Activated CD4-positive, alpha-beta T cell treated with anti-CD3 and anti-CD28 coated beads, Interleukin-2, amount 50 U/mL, for 16 hours (primary cell): ENCODE measurements around the gene SPEG.

Source experiments
- DNase-seq: peaks from one replicate; pipeline ENCODE4 v3.0.0-alpha.2; 2020

SPEG gene

DNA sequence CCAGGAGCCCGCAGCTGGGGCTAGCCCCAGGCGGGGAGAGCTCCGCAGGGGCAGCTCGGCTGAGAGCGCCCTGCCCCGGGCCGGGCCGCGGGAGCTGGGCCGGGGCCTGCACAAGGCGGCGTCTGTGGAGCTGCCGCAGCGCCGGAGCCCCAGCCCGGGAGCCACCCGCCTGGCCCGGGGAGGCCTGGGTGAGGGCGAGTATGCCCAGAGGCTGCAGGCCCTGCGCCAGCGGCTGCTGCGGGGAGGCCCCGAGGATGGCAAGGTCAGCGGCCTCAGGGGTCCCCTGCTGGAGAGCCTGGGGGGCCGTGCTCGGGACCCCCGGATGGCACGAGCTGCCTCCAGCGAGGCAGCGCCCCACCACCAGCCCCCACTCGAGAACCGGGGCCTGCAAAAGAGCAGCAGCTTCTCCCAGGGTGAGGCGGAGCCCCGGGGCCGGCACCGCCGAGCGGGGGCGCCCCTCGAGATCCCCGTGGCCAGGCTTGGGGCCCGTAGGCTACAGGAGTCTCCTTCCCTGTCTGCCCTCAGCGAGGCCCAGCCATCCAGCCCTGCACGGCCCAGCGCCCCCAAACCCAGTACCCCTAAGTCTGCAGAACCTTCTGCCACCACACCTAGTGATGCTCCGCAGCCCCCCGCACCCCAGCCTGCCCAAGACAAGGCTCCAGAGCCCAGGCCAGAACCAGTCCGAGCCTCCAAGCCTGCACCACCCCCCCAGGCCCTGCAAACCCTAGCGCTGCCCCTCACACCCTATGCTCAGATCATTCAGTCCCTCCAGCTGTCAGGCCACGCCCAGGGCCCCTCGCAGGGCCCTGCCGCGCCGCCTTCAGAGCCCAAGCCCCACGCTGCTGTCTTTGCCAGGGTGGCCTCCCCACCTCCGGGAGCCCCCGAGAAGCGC is 49.1 kb downstream of the SPEG start:
- DNase-seq = no peak

- no peak for DNase-seq
These were observed 49.9 kb downstream of the SPEG start for GRCh38 chr2:219484343-219485200.

DNA sequence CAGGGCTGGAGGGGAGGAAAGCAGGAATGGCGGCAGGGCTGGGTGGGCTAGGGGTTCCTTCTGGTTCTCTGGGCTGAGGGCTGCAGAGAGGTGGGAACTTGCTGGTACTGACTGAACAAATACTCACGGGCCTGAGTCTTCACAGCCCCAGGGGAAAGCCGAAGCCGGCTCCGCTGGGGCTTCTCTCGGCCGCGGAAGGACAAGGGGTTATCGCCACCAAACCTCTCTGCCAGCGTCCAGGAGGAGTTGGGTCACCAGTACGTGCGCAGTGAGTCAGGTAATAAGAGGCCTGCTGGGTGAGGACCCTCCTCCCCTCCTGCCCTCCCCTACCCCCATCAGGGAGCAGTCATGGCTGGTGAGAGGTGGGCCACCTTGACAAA is 50.5 kb downstream of the SPEG start:
- no peak for DNase-seq

GRCh38 chr2:219486380-219486959 is 51.8 kb downstream of the SPEG start:
- DNase-seq = no peak

- DNase-seq = no peak
These were observed 53.7 kb downstream of the SPEG start for GRCh38 chr2:219488149-219488843.

GRCh38 chr2:219488844-219489194 is 54.2 kb downstream of the SPEG start:
- no peak for DNase-seq

DNA sequence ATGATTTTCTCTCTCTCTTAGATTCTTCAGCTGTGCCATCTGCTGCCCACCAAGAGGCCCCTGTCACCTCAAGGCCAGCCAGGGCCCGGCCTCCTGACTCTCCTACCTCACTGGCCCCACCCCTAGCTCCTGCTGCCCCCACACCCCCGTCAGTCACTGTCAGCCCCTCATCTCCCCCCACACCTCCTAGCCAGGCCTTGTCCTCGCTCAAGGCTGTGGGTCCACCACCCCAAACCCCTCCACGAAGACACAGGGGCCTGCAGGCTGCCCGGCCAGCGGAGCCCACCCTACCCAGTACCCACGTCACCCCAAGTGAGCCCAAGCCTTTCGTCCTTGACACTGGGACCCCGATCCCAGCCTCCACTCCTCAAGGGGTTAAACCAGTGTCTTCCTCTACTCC is 54.7 kb downstream of the SPEG start:
- no peak for DNase-seq

- DNase-seq = no peak
These were observed 55.5 kb downstream of the SPEG start for GRCh38 chr2:219490186-219490585.

DNA sequence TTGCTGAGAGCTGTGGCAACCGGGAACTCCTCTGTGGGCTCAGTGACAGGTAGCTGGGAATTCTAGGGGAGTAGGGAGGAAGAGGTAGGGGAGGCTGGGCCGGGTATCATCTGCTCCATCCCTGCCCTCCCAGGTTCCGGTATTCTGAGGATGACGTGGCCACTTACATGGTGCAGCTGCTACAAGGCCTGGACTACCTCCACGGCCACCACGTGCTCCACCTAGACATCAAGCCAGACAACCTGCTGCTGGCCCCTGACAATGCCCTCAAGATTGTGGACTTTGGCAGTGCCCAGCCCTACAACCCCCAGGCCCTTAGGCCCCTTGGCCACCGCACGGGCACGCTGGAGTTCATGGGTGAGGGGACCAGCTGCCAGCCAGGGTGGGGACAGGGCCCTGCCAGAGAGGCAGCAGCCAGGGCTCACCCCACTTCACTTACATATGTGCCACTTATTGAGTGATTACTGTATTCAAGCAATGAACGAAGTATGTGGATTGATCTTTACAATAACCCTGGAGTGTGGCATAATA is 56.0 kb downstream of the SPEG start:
- DNase-seq = no peak

GRCh38 chr2:219491278-219491963 is 56.8 kb downstream of the SPEG start:
- no peak for DNase-seq

- no peak for DNase-seq
These were observed 57.9 kb downstream of the SPEG start for GRCh38 chr2:219492575-219492974.

DNA sequence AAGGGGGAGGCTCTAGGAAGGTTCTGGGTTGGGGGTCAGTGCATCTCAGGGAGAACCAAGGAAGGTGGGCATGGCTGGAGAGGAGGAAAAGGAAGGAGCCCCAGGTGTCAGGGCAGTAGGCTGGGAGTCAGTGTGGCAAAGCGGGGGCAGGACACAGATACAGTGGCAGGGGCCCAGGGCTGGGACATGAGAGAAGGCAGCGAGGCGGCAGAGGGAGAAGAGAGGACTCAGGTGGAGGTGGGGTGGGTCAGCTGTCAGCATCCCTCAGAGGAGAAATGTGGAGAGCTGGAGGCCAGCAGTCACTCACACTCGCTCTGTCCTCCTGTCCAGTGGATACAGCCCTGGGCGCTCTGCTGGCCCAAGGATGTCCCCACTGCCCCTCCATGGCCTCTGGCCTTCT is 58.4 kb downstream of the SPEG start:
- DNase-seq = no peak

DNA sequence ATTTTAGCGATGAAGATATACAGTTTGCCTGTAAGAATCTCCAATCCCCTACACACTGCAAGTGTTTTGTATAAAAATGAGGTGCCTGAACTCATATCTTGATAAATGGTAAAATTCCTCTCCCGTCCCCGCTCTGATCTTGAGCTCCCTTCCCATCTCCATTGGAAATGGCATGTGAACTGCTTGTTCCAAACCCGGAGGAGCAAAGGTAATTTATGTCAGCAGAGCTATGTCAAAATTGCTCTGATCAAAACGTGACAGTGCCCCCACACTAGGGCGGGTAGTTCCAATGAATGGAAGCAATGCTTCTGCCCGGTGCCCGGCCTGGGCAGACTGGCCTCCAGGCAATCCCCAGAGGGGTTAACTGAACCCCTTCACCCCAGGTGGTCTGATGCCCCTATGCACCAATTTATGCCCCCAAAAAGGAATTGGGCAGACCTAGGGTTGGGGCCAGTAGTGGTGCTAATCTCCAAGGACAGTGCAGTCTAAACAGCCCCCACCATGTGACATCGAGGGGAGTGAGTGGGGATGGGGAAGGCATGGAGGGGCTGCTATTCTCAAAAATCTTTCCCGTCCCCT is 60.4 kb downstream of the SPEG start:
- no peak for DNase-seq

DNA sequence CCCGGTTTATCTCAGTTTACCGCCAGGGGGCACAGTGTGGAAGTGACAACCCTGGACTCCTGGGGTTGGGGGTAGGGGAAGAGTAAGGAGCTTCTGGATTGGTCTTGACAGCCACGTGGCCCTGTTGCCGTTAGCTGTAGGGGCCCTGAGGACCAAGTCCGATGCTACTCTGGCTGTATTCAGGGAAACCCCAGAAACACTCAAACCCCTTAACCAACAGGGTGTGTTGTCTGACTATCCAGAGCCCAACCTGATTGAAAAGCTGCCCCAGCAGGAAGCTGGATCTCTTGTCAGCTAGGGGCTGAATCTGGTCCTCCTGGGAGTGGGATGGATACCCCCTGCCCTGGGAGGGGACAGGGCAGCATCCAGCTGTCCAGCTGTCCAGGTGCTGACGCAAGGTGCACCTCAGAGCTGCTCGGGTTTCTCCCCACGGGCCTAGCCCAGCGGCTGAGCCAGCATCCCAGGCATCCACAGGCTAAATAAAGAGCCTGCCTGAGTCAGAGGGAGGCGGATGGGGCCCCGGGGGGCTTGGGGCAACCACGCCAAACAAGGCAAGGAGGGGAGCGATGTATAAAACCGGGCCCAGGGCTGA is 61.0 kb downstream of the SPEG start:
- DNase-seq = peak; percentile 70

GRCh38 chr2:219496247-219496824 is 61.7 kb downstream of the SPEG start:
- no peak for DNase-seq

- no peak for DNase-seq
These were observed 62.3 kb downstream of the SPEG start for GRCh38 chr2:219496825-219497494.

DNA sequence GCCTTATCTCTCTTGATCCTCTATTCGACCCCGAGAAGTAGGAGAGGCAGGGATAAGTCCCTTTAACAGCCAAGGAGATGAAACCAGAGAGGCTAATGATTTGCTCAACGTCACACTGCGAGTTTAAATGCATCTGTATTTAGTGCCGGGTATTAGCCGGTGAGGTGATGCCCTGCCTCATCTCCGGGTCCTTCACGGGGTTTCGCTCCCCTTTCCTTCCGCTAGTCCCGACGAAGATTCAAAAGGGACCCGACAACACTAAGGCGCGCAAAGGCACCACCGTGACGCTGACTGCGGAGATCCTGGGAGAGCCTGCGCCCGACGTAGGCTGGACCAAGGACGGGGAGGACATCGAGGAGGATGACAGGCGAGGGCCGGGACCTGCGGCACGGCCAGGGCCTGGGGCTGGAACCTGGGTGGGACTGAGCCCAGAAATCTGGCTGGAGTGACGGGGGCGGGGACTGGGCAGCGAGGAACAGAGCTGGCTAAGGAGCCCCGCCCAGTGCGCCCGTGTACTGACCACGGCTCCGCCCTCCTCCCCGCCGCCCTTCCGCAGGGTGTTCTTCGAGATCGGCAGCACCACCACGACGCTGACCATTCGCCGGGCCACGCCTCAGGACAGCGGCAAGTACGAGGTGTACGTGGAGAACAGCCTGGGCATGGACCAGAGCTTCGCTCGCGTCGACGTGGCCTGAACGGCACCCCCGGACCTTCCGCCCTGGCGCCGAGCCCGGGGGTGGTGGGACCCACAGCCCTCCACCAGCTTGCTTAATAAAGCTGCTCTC is 63.0 kb downstream of the SPEG start:
- peak; percentile 16 for DNase-seq

DNA sequence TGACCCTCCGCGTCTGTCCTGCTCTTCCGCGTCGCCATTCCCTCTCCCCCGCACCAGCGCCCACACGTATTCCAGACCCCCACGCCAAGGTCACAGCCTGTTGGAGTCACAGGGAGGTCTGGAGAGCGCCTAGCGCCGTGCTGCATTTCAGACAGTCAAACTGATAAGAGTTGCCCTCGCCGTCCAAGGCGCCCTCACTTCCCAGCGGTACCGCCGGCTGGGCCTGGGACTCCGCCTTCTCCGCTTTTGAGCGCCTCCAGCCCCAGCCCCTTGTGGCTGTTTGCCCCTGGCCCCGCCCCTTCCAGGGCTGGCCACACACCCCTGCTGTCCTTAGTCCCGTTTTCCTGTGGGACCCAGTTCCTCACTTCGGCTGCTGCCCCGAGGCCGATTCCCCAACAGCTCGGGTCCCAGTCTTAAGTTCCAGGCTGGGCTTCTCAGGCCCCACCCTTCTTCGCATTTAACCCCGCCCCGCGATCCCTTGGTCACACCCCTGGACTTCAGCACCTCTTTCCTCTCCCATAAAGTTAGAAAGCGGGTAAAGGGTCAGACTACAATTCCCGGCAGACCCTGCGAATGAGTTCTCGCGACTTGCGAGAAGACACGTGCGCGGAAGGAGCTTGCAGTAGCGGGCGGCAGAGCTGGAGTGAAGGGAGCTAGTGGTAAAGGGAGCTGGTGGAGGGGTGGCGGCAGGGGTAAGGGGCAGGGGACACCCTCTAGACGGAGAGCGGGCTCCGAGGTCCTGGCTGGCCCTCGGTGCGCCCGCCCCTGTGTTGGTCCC is 63.8 kb downstream of the SPEG start, which contains the start of gene GMPPA:
TSS of gene GMPPA (plus strand) at position 612 of the 778 bp plus-strand sequence. CDS start 1,085 bp downstream, outside the sequence.
- peak; percentile 98 for DNase-seq

DNA sequence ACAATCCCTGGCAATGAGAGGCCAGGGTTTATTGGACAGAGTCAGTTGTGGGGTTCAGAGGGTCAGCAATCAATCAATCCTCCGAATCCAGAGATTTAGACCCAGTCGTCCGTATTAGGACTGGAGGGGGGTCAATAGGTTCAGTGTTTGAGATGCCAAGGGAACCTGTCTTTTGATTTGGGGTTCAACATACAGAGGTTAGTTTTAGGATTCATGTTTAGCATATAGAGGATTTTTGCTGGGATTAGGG is 64.3 kb downstream of the SPEG start:
- DNase-seq = no peak
